Breast epithelium (tissue), 3 donors: Measurements from ENCODE around the gene STARD13.

ENCODE experiments used
- CTCF ChIP-seq, 3 donors: fragments of 450-650 bp; IDR thresholded peaks; one replicate each; pipeline ENCODE4 v1.5.1; 2016 to 2017; ENCODE audit warnings: antibody characterized with exemption in 3 of 3, mild to moderate bottlenecking in 3 of 3, moderate library complexity in 3 of 3
- POLR2A ChIP-seq: fragments of 450-650 bp; IDR thresholded peaks from one replicate; pipeline ENCODE4 v1.6.1; 2016; ENCODE audit warnings: antibody characterized with exemption, mild to moderate bottlenecking, moderate library complexity

GRCh38 chr13:33100886-33101285, 184.7 kb downstream of the STARD13 start:
- TF ChIP-seq POLR2A (no peak), CTCF (IDR thresholded peaks at IDR 0.05) (no peak)
